Muscle layer of colon (tissue), 2 donors: ENCODE measurements around the gene DLST.
"Not testable (repeated sequence)": the region's sequence is repeated elsewhere in the genome, so short reads cannot be mapped to it uniquely, and the experiment has no call there.

ENCODE experiments used
- H3K27ac ChIP-seq: one replicate; pipeline ENCODE4 v1.7.0; 2013; ENCODE audit warnings: low read depth, mild to moderate bottlenecking, low read length, moderate library complexity
- H3K27me3 ChIP-seq, 2 donors: one replicate each; pipeline ENCODE4 v1.7.0; 2013; ENCODE audit warnings: low read length in 2 of 2, mild to moderate bottlenecking in 2 of 2; ENCODE audit not compliant: insufficient read depth in 2 of 2, control insufficient read depth in 1 of 2
- H3K36me3 ChIP-seq: one replicate; pipeline ENCODE4 v1.7.0; 2013; ENCODE audit warnings: mild to moderate bottlenecking, low read length; ENCODE audit not compliant: insufficient read depth
- H3K4me1 ChIP-seq: one replicate; pipeline ENCODE4 v1.7.0; 2013; ENCODE audit warnings: mild to moderate bottlenecking, low read length; ENCODE audit not compliant: insufficient read depth
- H3K4me3 ChIP-seq, 2 donors: one replicate each; pipeline ENCODE4 v1.7.0; 2013; ENCODE audit warnings: low read length in 2 of 2, low read depth in 1 of 2, mild to moderate bottlenecking in 1 of 2, moderate library complexity in 1 of 2
- H3K9ac ChIP-seq: one replicate; pipeline ENCODE4 v1.7.0; 2013; ENCODE audit warnings: low read length
- H3K9me3 ChIP-seq: one replicate; pipeline ENCODE4 v1.7.0; 2013; ENCODE audit warnings: mild to moderate bottlenecking, low read length
- donor health status: abdominal sarcoma.
- donor health status: Adenocarcinoma of cecum.

Gene DLST

GRCh38 chr14:74921053-74921620, 39.4 kb downstream of the DLST start:
- no peak overlapping the region for H3K27ac ChIP-seq
- no peak overlapping the region for H3K9ac ChIP-seq
- H3K27me3 ChIP-seq, result no peaks in the 10 kb centered on the region
- H3K9me3 ChIP-seq, result no peaks in the 10 kb centered on the region
- no peaks in the 10 kb centered on the region for H3K36me3 ChIP-seq
- H3K4me1 ChIP-seq, result peaks cover 17% of the 10 kb centered on the region
- H3K4me3 ChIP-seq, result no peak overlapping the region

GRCh38 chr14:74921987-74922751, 40.5 kb downstream of the DLST start:
- no peaks in the 10 kb centered on the region for H3K27me3 ChIP-seq
- H3K36me3 ChIP-seq, result no peaks in the 10 kb centered on the region
- H3K4me1 ChIP-seq, result peaks cover 12% of the 10 kb centered on the region
- H3K9me3 ChIP-seq, result no peaks in the 10 kb centered on the region
- H3K9ac ChIP-seq, result no peak overlapping the region
- H3K27ac ChIP-seq, result peak overlapping the region; percentile 48
- H3K4me3 ChIP-seq, result peak overlapping the region; percentile 52 to 62

GRCh38 chr14:74922752-74923401, 41.2 kb downstream of the DLST start, which contains the start of gene RPS6KL1:
RPS6KL1 (minus strand) TSS chr14:74923260; CDS start chr14:74921541, 1,719 bp downstream.
- Histone ChIP-seq H3K9ac (peak within 1 kb of the TSS; percentile 27), H3K27ac (peak within 1 kb of the TSS; percentile 48), H3K27me3 (no peaks in the 10 kb centered on the region), H3K9me3 (no peaks in the 10 kb centered on the region), H3K4me3 (peak within 1 kb of the TSS; percentile 52 to 62), H3K4me1 (peaks cover 6% of the 10 kb centered on the region), H3K36me3 (no peaks in the 10 kb centered on the region)

- H3K36me3 ChIP-seq, result no peaks in the 10 kb centered on the region
- H3K9me3 ChIP-seq, result no peaks in the 10 kb centered on the region
- H3K9ac ChIP-seq, result no peak overlapping the region
- no peak overlapping the region for H3K4me3 ChIP-seq
- no peaks in the 10 kb centered on the region for H3K27me3 ChIP-seq
- H3K4me1 ChIP-seq, result no peaks in the 10 kb centered on the region
- no peak overlapping the region for H3K27ac ChIP-seq
These were observed 42.3 kb downstream of the DLST start for GRCh38 chr14:74924061-74924460.

- no peak overlapping the region for H3K4me3 ChIP-seq
These were observed 45.5 kb downstream of the DLST start for GRCh38 chr14:74927225-74927624.

GRCh38 chr14:74929242-74929641, 47.5 kb downstream of the DLST start:
- no peaks in the 10 kb centered on the region for H3K4me1 ChIP-seq
- no peaks in the 10 kb centered on the region for H3K36me3 ChIP-seq
- H3K9ac ChIP-seq, result no peak overlapping the region
- no peaks in the 10 kb centered on the region for H3K9me3 ChIP-seq
- H3K4me3 ChIP-seq, result no peak overlapping the region
- no peaks in the 10 kb centered on the region for H3K27me3 ChIP-seq
- H3K27ac ChIP-seq, result no peak overlapping the region

More at GRCh38 chr14:74927225-74927624, 45.5 kb downstream of the DLST start:
- H3K9ac ChIP-seq, result no peak overlapping the region
- H3K27me3 ChIP-seq, result no peaks in the 10 kb centered on the region
- no peak overlapping the region for H3K27ac ChIP-seq
- no peaks in the 10 kb centered on the region for H3K36me3 ChIP-seq
- H3K9me3 ChIP-seq, result no peaks in the 10 kb centered on the region
- H3K4me1 ChIP-seq, result no peaks in the 10 kb centered on the region

- H3K9me3 ChIP-seq, H3K4me3 ChIP-seq, H3K27me3 ChIP-seq, H3K9ac ChIP-seq, H3K4me1 ChIP-seq, H3K27ac ChIP-seq, H3K36me3 ChIP-seq: not testable (repeated sequence)
These were observed 50.0 kb downstream of the DLST start for GRCh38 chr14:74931744-74932143.

- Histone ChIP-seq H3K9me3 (no peaks in the 10 kb centered on the region), H3K4me1 (no peaks in the 10 kb centered on the region), H3K36me3 (no peaks in the 10 kb centered on the region), H3K9ac (no peak overlapping the region), H3K27ac (no peak overlapping the region), H3K27me3 (no peaks in the 10 kb centered on the region), H3K4me3 (no peak overlapping the region)
These were observed 50.7 kb downstream of the DLST start for GRCh38 chr14:74932401-74932901.

GRCh38 chr14:74932936-74933335, 51.2 kb downstream of the DLST start:
- not testable (repeated sequence) for H3K9ac ChIP-seq, H3K4me3 ChIP-seq, H3K27ac ChIP-seq, H3K9me3 ChIP-seq, H3K27me3 ChIP-seq, H3K4me1 ChIP-seq, H3K36me3 ChIP-seq

GRCh38 chr14:74934041-74934440, 52.3 kb downstream of the DLST start:
- Histone ChIP-seq H3K36me3 (no peaks in the 10 kb centered on the region), H3K9ac (no peak overlapping the region), H3K9me3 (no peaks in the 10 kb centered on the region), H3K4me3 (no peak overlapping the region), H3K27me3 (no peaks in the 10 kb centered on the region), H3K27ac (no peak overlapping the region), H3K4me1 (peaks cover 5% of the 10 kb centered on the region)

- H3K27ac ChIP-seq, result no peak overlapping the region
- H3K4me3 ChIP-seq, result no peak overlapping the region
These were observed 53.0 kb downstream of the DLST start for GRCh38 chr14:74934476-74935359.

More at GRCh38 chr14:74934476-74935359, 53.0 kb downstream of the DLST start:
- no peaks in the 10 kb centered on the region for H3K36me3 ChIP-seq
- peaks cover 10% of the 10 kb centered on the region for H3K4me1 ChIP-seq
- no peaks in the 10 kb centered on the region for H3K9me3 ChIP-seq
- no peak overlapping the region for H3K9ac ChIP-seq
- no peaks in the 10 kb centered on the region for H3K27me3 ChIP-seq
